Fibroblast of mammary gland (primary cell): ENCODE results near the gene NAA60.

Experiments
- DNase-seq: peaks from one replicate; pipeline ENCODE4 v3.0.0-alpha.2; 2010; ENCODE audit warnings: low read depth
- H3K4me3 ChIP-seq: 2 replicates; pipeline ENCODE4 v1.5.1; 2011; ENCODE audit warnings: low read depth, mild to moderate bottlenecking, low read length, moderate library complexity; ENCODE audit not compliant: control insufficient read depth
- CTCF ChIP-seq: conservative IDR thresholded peaks from 2 replicates; pipeline ENCODE4 v1.5.1; 2011; ENCODE audit warnings: low read depth, low read length, inconsistent platforms; ENCODE audit not compliant: control insufficient read depth, insufficient read depth

The NAA60 gene

GRCh38 chr16:3475604-3476375 lies 32.3 kb downstream of the NAA60 start:
- H3K4me3 ChIP-seq: no peak overlapping the region
- no peak for DNase-seq
- no peak for TF ChIP-seq CTCF

GRCh38 chr16:3476409-3476808 lies 32.9 kb downstream of the NAA60 start:
- TF ChIP-seq CTCF: no peak
- no peak overlapping the region for H3K4me3 ChIP-seq
- no peak for DNase-seq

- DNase-seq: no peak
- TF ChIP-seq CTCF: no peak
- H3K4me3 ChIP-seq: no peak overlapping the region
These were observed 34.9 kb downstream of the NAA60 start for GRCh38 chr16:3478242-3478925.

GRCh38 chr16:3479654-3480216 lies 36.3 kb downstream of the NAA60 start:
- H3K4me3 ChIP-seq: no peak overlapping the region
- no peak for TF ChIP-seq CTCF
- DNase-seq: no peak

GRCh38 chr16:3480901-3481695 lies 37.6 kb downstream of the NAA60 start:
- no peak for TF ChIP-seq CTCF
- no peak overlapping the region for H3K4me3 ChIP-seq
- no peak for DNase-seq
